A204.1 (cell line): ENCODE results near the gene CD79B.
"Not testable (repeated sequence)": the region's sequence is repeated elsewhere in the genome, so short reads cannot be mapped to it uniquely, and the experiment has no call there.

Source experiments
- FAIRE-seq: peaks from 2 replicates; lab custom pipeline; 2012; peaks lifted over from hg19 to GRCh38; lab: Jason Lieb, UNC

Gene CD79B

DNA sequence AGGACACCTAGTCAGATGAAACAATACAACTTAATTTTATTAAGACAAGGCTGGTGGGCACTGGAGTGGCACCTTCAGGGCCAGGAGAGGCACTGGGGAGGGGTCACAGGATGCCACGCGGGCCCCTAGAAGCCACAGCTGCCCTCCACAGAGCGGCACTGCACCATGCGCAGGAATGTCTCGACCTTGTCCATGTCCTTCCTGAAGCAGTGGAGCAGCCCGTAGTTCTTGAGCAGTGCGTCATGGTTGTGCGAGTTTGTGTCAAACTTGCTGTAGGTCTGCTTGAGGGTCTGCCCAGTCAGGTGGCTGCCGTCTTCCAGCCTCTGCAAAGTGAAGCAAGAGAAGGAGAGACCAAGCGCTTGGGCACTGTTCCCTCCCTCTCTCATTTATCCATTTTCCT is 22.5 kb downstream of the CD79B start:
- not testable (repeated sequence) for FAIRE-seq

DNA sequence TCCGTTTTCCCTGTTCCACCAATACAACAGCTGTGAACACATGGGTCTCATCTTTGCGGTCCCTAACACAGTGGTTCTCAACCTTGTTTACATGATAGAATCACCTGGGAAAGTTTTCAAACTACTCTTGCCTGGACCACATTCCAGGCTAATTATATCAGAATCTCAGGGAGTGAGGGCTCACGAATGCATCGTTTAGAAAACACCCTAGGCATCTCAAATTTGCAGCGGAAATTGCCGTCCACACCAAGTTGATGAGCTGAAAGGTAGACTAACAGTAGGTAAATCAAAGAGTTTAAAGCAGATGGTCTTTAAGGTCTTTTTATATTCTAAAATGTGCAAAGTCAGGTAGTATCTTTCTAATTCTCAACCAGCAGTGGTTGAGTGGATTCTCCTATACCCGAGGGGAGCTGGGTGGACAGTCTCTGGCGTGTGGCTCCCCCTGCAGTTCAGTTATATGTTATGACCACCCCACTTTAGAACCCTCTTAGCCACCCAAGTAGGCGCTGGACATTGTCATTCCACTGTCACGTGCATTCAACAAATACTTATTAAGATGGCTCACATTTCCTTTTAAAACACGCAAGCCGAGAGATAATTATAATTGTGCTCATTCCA is 24.9 kb downstream of the CD79B start:
- not testable (repeated sequence) for FAIRE-seq

GRCh38 chr17:63904796-63905195 is 27.3 kb downstream of the CD79B start:
- FAIRE-seq: not testable (repeated sequence)

DNA sequence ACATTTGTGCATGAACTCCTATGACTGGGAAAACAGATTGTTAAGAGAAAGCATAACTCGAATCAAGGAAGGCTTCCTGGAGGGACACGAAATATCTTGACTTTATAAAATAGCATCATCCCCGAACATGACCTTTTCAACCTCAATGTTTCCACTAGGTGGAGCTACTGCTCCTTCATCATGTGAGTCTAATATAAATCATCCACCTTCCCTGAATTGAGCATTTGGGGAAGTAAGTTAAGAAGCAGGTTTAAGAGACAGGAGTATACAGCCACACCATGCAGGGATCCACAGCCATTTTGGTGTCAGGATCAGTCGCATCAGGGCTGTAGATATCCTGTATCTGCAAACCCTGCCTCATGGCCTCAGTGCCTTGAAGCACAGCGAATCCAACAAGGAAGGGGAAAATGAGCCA is 28.3 kb downstream of the CD79B start:
- peak; percentile 48 for FAIRE-seq

DNA sequence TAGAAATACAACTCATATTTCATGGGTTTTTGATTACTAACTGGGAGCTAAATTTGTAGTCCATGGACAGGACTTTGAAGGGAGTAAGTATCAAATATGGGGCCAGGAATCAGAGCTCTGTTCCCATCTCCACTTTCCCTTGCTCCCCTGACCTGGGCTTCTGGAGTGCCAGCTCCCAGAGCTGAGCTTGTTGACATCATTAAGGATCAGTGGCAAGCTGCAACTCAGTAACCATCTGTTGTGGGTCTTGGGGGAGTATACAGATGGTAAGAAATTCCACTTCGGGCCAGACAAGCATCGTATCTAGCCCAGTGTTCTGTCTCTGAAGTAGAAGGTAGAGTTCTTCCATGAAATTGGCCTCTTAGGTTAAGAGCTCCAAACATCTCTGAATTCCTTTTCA is 30.2 kb downstream of the CD79B start:
- not testable (repeated sequence) for FAIRE-seq

DNA sequence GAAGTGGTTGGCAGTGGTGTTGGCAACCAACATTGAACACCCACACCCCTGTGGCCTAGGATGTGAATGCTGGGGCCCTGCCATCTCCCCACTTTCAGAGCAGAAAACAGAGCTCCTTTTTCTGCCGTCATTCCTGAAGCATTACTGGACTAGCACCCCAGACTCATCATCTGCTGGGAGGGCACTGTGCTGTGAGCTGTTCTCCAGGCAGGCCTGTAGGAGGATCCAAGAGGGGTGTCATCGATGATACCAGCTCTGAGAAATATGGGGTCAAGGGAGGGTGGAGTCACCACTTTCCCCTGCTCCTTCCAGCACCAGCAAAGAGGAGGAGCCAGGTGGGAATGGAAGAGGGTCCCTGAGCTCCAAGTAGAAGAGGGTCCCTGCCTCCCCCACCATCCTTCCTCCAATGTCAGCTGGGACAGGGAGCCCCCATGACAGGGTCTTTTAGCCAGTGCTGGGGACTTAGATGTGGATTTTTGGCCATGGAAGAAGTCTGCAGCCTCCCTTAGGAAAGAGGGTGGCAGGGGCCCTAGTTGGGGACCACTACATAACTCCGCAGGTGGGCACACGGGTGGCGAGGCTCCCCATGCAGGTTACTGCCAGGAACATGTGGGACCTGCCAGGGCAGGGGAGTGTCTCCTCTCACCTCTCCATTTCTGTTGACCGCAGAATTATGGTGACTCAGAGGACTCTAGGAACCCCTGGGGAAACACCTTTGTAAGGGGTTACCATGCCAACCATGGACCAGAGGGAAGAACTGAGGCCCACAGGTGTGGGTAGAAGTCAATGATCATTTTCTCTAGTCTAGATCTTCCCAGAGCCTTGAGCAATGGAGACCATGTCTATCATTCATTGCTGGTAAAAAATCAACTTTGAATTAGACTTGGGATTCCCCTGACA is 33.0 kb downstream of the CD79B start:
- not testable (repeated sequence) for FAIRE-seq

GRCh38 chr17:63896524-63897354 is 35.4 kb downstream of the CD79B start, which contains the start of gene CSH1:
Gene CSH1, minus strand, starts transcription at chr17:63896574. Its CDS starts 63 bp downstream, at chr17:63896511.
- not testable (repeated sequence) for FAIRE-seq

DNA sequence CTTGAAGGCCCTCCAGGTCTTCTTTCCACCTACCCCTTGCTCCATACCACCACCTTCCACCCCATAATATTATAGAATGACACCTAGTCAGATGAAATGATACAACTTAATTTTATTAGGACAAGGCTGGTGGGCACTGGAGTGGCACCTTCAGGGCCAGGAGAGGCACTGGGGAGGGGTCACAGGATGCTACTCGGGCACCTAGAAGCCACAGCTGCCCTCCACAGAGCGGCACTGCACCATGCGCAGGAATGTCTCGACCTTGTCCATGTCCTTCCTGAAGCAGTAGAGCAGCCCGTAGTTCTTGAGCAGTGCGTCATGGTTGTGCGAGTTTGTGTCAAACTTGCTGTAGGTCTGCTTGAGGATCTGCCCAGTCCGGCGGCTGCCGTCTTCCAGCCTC is 37.3 kb downstream of the CD79B start:
- not testable (repeated sequence) for FAIRE-seq

DNA sequence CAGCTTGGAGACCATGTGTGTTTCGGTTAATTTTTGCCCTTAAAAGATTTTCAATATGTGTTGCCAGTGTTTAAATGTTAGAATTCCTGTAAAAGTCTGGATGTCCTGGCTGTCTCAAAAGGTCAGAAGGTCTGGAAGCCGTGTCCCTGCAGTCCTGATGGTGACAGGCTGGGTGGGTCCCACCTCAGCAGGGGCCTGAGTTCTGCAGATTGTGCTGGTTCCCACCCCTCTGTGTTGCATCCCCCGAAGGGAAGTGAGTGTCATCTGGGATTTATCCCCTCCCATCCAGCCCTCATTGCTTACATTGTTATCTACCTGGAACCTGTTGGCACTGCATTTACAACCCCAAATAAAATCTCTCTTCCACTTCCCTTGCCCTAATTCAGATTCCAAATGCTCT is 38.1 kb downstream of the CD79B start:
- not testable (repeated sequence) for FAIRE-seq

GRCh38 chr17:63892316-63893037 is 39.7 kb downstream of the CD79B start:
- FAIRE-seq: not testable (repeated sequence)

DNA sequence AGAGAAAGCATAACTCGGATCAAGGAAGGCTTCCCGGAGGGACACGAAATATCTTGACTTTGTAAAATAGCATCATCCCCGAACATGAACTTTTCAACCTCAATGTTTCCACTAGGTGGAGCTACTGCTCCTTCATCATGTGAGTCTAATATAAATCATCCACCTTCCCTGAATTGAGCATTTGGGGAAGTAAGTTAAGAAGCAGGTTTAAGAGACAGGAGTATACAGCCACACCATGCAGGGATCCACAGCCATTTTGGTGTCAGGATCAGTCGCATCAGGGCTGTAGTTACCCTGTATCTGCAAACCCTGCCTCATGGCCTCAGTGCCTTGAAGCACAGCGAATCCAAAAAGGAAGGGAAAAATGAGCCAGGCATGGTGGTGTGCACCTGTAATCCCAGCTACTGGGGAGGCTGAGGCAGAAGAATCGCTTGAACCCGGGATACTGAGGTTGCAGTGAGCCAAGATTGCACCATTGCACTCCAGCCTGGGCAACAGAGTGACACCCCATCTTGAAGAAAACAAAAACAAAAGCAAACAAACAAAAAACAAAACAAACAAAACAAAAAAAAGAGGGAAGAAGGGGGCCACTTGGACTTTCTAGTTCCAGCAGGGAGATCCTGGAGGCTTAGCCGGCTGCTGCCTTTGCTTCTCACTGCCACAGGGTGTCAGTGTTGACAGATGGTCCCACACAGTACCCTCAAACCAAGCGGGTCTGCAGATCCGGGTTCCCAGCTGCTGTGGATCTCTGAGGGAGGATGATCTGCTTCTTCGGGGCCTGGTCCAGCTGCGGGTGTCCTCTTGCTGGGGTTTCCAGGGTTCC is 42.9 kb downstream of the CD79B start:
- peak; percentile 72 for FAIRE-seq

- FAIRE-seq: not testable (repeated sequence)
Observed at GRCh38 chr17:63885119-63885518, 47.0 kb downstream of the CD79B start.

GRCh38 chr17:63882626-63883126 is 49.5 kb downstream of the CD79B start:
- FAIRE-seq: not testable (repeated sequence)

DNA sequence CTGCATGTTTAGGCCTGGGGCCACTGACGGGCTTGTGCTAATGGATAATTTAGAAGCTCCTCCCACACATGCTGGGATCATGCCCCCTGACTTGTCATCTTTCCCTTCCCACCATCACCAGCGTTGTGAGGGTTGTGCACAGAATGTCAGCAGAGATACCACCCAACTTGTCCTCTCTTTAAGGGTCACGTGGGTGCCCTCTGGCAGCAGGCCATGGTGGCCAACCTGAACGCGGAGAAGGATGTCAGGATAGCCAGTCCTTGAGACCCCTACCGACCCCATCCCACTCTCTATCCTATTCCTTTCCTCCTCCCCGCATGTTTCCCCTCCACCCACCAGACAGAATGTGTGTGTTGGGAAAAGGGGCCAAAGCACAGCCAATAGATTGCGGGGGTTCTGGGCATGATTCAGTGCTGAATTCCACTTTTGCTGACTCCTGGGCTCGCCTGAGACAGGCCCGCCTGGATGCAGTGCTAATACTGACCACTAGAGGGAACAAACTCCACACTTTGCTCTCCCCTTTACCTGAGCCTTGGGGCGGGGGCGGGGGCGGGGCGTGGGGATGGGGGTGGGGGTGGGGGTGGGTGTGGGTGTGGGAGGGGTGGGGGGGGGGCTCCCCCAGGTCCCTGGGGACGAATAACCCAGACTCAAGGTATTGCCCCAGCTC is 50.1 kb downstream of the CD79B start, which contains the start of gene GH2:
TSS of gene GH2 (minus strand) at position 10 of the 667 bp plus-strand sequence. CDS start 143 bp downstream, outside the sequence.
- FAIRE-seq: no peak

DNA sequence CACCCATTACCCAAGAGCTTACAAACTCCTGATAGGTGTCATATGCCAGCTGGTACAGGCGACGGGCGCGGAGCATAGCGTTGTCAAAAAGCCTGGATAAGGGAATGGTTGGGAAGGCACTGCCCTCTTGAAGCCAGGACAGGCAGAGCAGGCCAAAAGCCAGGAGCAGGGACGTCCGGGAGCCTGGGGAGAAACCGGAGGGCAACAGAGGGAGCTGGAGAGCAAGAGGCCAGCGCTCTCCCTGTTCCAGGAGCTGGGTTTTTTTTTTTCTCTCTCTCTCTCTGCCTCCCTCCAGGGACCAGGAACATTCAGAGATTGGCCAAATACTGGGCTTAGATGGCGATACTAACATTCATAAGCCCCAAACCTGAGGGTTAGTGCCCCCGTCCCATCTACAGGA is 50.8 kb downstream of the CD79B start:
- FAIRE-seq: not testable (repeated sequence)

- no peak for FAIRE-seq
Observed at GRCh38 chr17:63880706-63881105, 51.4 kb downstream of the CD79B start.
